H9 (cell line): ENCODE data around the gene HES3. TPM values are rescaled to one million over a fixed set of nuclear protein-coding genes. Genes with fewer than 3 reads are reported as not detected.

ENCODE experiments used
- DNase-seq: peaks from one replicate; pipeline ENCODE4 v3.0.0-alpha.2; 2017
- H2AFZ ChIP-seq: one replicate; pipeline ENCODE4 v1.6.1; 2013; ENCODE audit warnings: mild to moderate bottlenecking, low read length, control low read depth, moderate library complexity
- H2AK5ac ChIP-seq: 2 replicates; pipeline ENCODE4 v1.6.1; 2013; ENCODE audit warnings: low read length, control low read depth, mixed read lengths; ENCODE audit not compliant: insufficient read length
- H2BK120ac ChIP-seq: one replicate; pipeline ENCODE4 v1.6.1; 2013; ENCODE audit warnings: low read depth, mild to moderate bottlenecking, low read length, control low read depth, inconsistent platforms; ENCODE audit not compliant: poor library complexity, severe bottlenecking
- H2BK12ac ChIP-seq: 2 replicates; pipeline ENCODE4 v1.6.1; 2013; ENCODE audit warnings: low read length, control low read depth, mixed read lengths, low read depth; ENCODE audit not compliant: insufficient read length
- H2BK15ac ChIP-seq: 2 replicates; pipeline ENCODE4 v1.6.1; 2013; ENCODE audit warnings: low read depth, low read length, control low read depth
- H2BK20ac ChIP-seq: one replicate; pipeline ENCODE4 v1.6.1; 2013; ENCODE audit warnings: low read depth, mild to moderate bottlenecking, low read length, control low read depth, inconsistent platforms; ENCODE audit not compliant: poor library complexity, severe bottlenecking
- H2BK5ac ChIP-seq: 2 replicates; pipeline ENCODE4 v1.6.1; 2013; ENCODE audit warnings: low read length, control low read depth, mixed read lengths; ENCODE audit not compliant: insufficient read length
- H3K14ac ChIP-seq: 2 replicates; pipeline ENCODE4 v1.6.1; 2013; ENCODE audit warnings: low read length, control low read depth; ENCODE audit not compliant: insufficient read depth
- H3K18ac ChIP-seq: 2 replicates; pipeline ENCODE4 v1.6.1; 2013; ENCODE audit warnings: low read depth, mild to moderate bottlenecking, mixed read lengths, low read length, control low read depth; ENCODE audit not compliant: insufficient read length
- H3K23ac ChIP-seq: 2 replicates; pipeline ENCODE4 v1.6.1; 2013; ENCODE audit warnings: low read length, control low read depth, mixed read lengths, low read depth; ENCODE audit not compliant: insufficient read length
- H3K23me2 ChIP-seq: 2 replicates; pipeline ENCODE4 v1.6.1; 2013; ENCODE audit warnings: low read depth, mild to moderate bottlenecking, mixed read lengths, low read length, control low read depth; ENCODE audit not compliant: insufficient read length, poor library complexity, severe bottlenecking
- H3K27ac ChIP-seq: 2 replicates; pipeline ENCODE4 v1.5.1; 2013; ENCODE audit warnings: low read length, control low read depth, mixed read lengths, low read depth; ENCODE audit not compliant: insufficient read length
- H3K27me3 ChIP-seq: 2 replicates; pipeline ENCODE4 v1.6.1; 2013; ENCODE audit warnings: low read length, control low read depth, inconsistent platforms; ENCODE audit not compliant: insufficient read depth
- H3K4ac ChIP-seq: 2 replicates; pipeline ENCODE4 v1.6.1; 2013; ENCODE audit warnings: low read depth, mild to moderate bottlenecking, control low read depth, inconsistent platforms, low read length, moderate library complexity
- H3K4me1 ChIP-seq: 2 replicates; pipeline ENCODE4 v1.6.1; 2013; ENCODE audit warnings: low read length, control low read depth, inconsistent platforms; ENCODE audit not compliant: insufficient read depth
- H3K4me2 ChIP-seq: 2 replicates; pipeline ENCODE4 v1.6.1; 2013; ENCODE audit warnings: low read length, control low read depth, mixed read lengths; ENCODE audit not compliant: insufficient read length, insufficient read depth
- H3K56ac ChIP-seq: 2 replicates; pipeline ENCODE4 v1.6.1; 2013; ENCODE audit warnings: low read depth, mild to moderate bottlenecking, mixed read lengths, low read length, control low read depth; ENCODE audit not compliant: insufficient read length
- H3K79me1 ChIP-seq: 2 replicates; pipeline ENCODE4 v1.6.1; 2013; ENCODE audit warnings: low read depth, mild to moderate bottlenecking, moderate library complexity, low read length, control low read depth, inconsistent platforms; ENCODE audit not compliant: insufficient read depth, poor library complexity, severe bottlenecking
- H3K79me2 ChIP-seq: 2 replicates; pipeline ENCODE4 v1.6.1; 2013; ENCODE audit warnings: low read length, control low read depth, inconsistent platforms; ENCODE audit not compliant: insufficient read depth
- H3K9ac ChIP-seq: 2 replicates; pipeline ENCODE4 v1.6.1; 2013; ENCODE audit warnings: low read length, control low read depth, mixed read lengths; ENCODE audit not compliant: insufficient read length; ENCODE audit errors: extremely low read depth
- H3K9me3 ChIP-seq: one replicate; pipeline ENCODE4 v1.6.1; 2013; ENCODE audit warnings: low read depth, low read length, inconsistent platforms; ENCODE audit not compliant: control insufficient read depth
- H3T11ph ChIP-seq: one replicate; pipeline ENCODE4 v1.6.1; 2013; ENCODE audit warnings: mild to moderate bottlenecking, low read length, control low read depth, inconsistent platforms
- H4K20me1 ChIP-seq: one replicate; pipeline ENCODE4 v1.6.1; 2013; ENCODE audit not compliant: control insufficient read depth, insufficient read length, insufficient read depth
- H4K5ac ChIP-seq: 2 replicates; pipeline ENCODE4 v1.6.1; 2013; ENCODE audit warnings: low read depth, mild to moderate bottlenecking, mixed read lengths, low read length, control low read depth; ENCODE audit not compliant: insufficient read length
- H4K8ac ChIP-seq: replicated peaks from 2 replicates; pipeline ENCODE4 v1.6.1; 2013; ENCODE audit warnings: low read length, control low read depth, mixed read lengths, low read depth; ENCODE audit not compliant: insufficient read length
- H4K91ac ChIP-seq: 2 replicates; pipeline ENCODE4 v1.6.1; 2013; ENCODE audit warnings: low read depth, mild to moderate bottlenecking, moderate library complexity, mixed read lengths, low read length, control low read depth; ENCODE audit not compliant: insufficient read length
- H3K27ac Mint-ChIP-seq, 3 experiments: 2 replicates in 2 of 3; 3 replicates in 1 of 3; pipeline ENCODE4 v1.8.0; 2020 to 2021; ENCODE audit warnings: mixed read lengths in 3 of 3, mild to moderate bottlenecking in 1 of 3, moderate library complexity in 1 of 3
- H3K27me3 Mint-ChIP-seq: 2 replicates; pipeline ENCODE4 v1.8.0; 2021; ENCODE audit warnings: low read depth, mild to moderate bottlenecking, moderate library complexity, mixed read lengths
- H3K36me3 Mint-ChIP-seq, 3 experiments: 2 replicates in 2 of 3; 3 replicates in 1 of 3; pipeline ENCODE4 v1.8.0; 2020 to 2021; ENCODE audit warnings: low read depth in 3 of 3, mixed read lengths in 3 of 3; ENCODE audit not compliant: insufficient read depth in 1 of 3
- H3K4me1 Mint-ChIP-seq, 2 experiments: 2 replicates each; pipeline ENCODE4 v1.8.0; 2020; ENCODE audit warnings: mixed read lengths in 2 of 2
- H3K4me3 Mint-ChIP-seq, 2 experiments: 2 replicates in 1 of 2; 3 replicates in 1 of 2; pipeline ENCODE4 v1.8.0; 2020 to 2021; ENCODE audit warnings: mild to moderate bottlenecking in 2 of 2, mixed read lengths in 2 of 2, moderate library complexity in 1 of 2
- H3K9me3 Mint-ChIP-seq, 2 experiments: 2 replicates in 1 of 2; 3 replicates in 1 of 2; pipeline ENCODE4 v1.8.0; 2020; ENCODE audit warnings: mild to moderate bottlenecking in 2 of 2, mixed read lengths in 2 of 2, moderate library complexity in 1 of 2
- CTCF ChIP-seq: fragments of 200-600 bp; sonication (generic); conservative IDR thresholded peaks from 3 replicates; pipeline ENCODE4 v1.8.0; 2021; ENCODE audit warnings: antibody characterized with exemption, mild to moderate bottlenecking
- WGBS: extraction: QIAGEN DNeasy Blood & Tissue Kit; methylation state at CpG from one replicate; pipeline ENCODE4 v1.1.7; 2013; ENCODE audit warnings: missing lambda C conversion rate, low lambda C conversion rate, mixed read lengths; ENCODE audit not compliant: insufficient read length; ENCODE audit errors: extremely low coverage; 5-methylcytosine and 5-hydroxymethylcytosine counted together
- total RNA-seq: library from RNA; stranded (reverse); gene quantifications from 2 replicates; pipeline ENCODE4 v1.2.1, GENCODE V29; 2021

The HES3 gene
- total RNA-seq, 1 experiment from 2014 or later: 89.9 TPM

GRCh38 chr1:6222636-6223035, 21.3 kb upstream of the HES3 start:
- no peak overlapping the region for H2BK12ac ChIP-seq
- H2AK5ac ChIP-seq: no peak overlapping the region
- peaks cover 38 to 66% (median 48%) of the 10 kb centered on the region in 3 experiments; a peak in 6 of 7 replicates for H3K36me3 Mint-ChIP-seq
- no peaks in the 10 kb centered on the region for H3K27me3 ChIP-seq
- H2BK120ac ChIP-seq: no peak overlapping the region
- H3K27ac ChIP-seq: no peak overlapping the region
- no peak overlapping the region for H3K56ac ChIP-seq
- no peaks in the 10 kb centered on the region for H3K9me3 Mint-ChIP-seq
- no peak overlapping the region for H3K18ac ChIP-seq
- no peak overlapping the region for H2AFZ ChIP-seq
- H3K27me3 Mint-ChIP-seq: no peaks in the 10 kb centered on the region; the same call in 1 of the 2 replicates
- no peak overlapping the region for H3K4me2 ChIP-seq
- no peaks in the 10 kb centered on the region for H3K9me3 ChIP-seq
- no peak overlapping the region for H2BK20ac ChIP-seq
- WGBS: no CpG with 5 or more reads among the region's 6 CpGs
- H3K79me1 ChIP-seq: peaks cover 3% of the 10 kb centered on the region
- H3K79me2 ChIP-seq: no peaks in the 10 kb centered on the region
- no peak overlapping the region for H4K5ac ChIP-seq
- H3K9ac ChIP-seq: no peak overlapping the region
- no peak overlapping the region for H4K8ac ChIP-seq
- no peak overlapping the region for H3K4me3 Mint-ChIP-seq
- H3K27ac Mint-ChIP-seq: no peak overlapping the region
- H4K20me1 ChIP-seq: no peaks in the 10 kb centered on the region
- H3K23ac ChIP-seq: no peak overlapping the region
- no peak overlapping the region for H3T11ph ChIP-seq
- H3K14ac ChIP-seq: no peak overlapping the region
- no peak for TF ChIP-seq CTCF
- H2BK15ac ChIP-seq: no peak overlapping the region
- H3K4me1 Mint-ChIP-seq: peaks cover 2 to 6% of the 10 kb centered on the region in 2 experiments; a peak in 2 of 4 replicates
- H3K4me1 ChIP-seq: no peaks in the 10 kb centered on the region
- no peak overlapping the region for H4K91ac ChIP-seq
- no peaks in the 10 kb centered on the region for H3K23me2 ChIP-seq
- no peak overlapping the region for H2BK5ac ChIP-seq
- no peak for DNase-seq
- no peak overlapping the region for H3K4ac ChIP-seq
